Tibial artery (tissue), 4 donors: ENCODE measurements around the gene PPP1R9B.

ENCODE experiments used
- DNase-seq, 2 donors: peaks; one replicate each; pipeline ENCODE4 v3.0.0-alpha.2; 2019
- H3K27ac ChIP-seq, 2 donors: fragments of 200-600 bp; sonication (generic) in 1 of 2; 1 replicate in 1 of 2; 2 replicates in 1 of 2; pipeline ENCODE4 v1.5.1; 2018 to 2019; ENCODE audit warnings: mild to moderate bottlenecking in 1 of 2
- H3K27me3 ChIP-seq, 2 donors: fragments of 200-600 bp; sonication (generic) in 1 of 2; one replicate each; pipeline versions ENCODE4 v1.5.1 to v1.6.0; 2016 to 2019
- H3K36me3 ChIP-seq, 3 donors: fragments of 200-600 bp; sonication (generic) in 2 of 3; one replicate each; pipeline ENCODE4 v1.5.1; 2016 to 2019; ENCODE audit warnings: mild to moderate bottlenecking in 2 of 3
- H3K4me1 ChIP-seq, 4 donors: fragments of 200-600 bp; sonication (generic) in 2 of 4; 1 replicate in 3 of 4; 2 replicates in 1 of 4; pipeline ENCODE4 v1.5.1; 2016 to 2019
- H3K4me3 ChIP-seq, 2 donors: fragments of 200-600 bp; sonication (generic) in 1 of 2; 1 replicate in 1 of 2; 2 replicates in 1 of 2; pipeline ENCODE4 v1.5.1; 2018 to 2019; ENCODE audit warnings: mild to moderate bottlenecking in 2 of 2
- H3K9me3 ChIP-seq, 3 donors: fragments of 200-600 bp; sonication (generic) in 1 of 3; one replicate each; pipeline ENCODE4 v1.5.1; 2016 to 2019
- intact Hi-C: fragments of 100-400 bp; cut with DNase I; formaldehyde crosslinking; loops from one replicate; pipeline ENCODE4 v1.15.0; 2023; ENCODE audit warnings: low total_unique reads
- TF ChIP-seq, protein P1 (sequence below), 2 experiments: fragments of 200-600 bp in 1 of 2; fragments of 450-650 bp in 1 of 2; IDR thresholded peaks; one replicate each; pipeline ENCODE4 v1.5.1; 2017 to 2019; ENCODE audit warnings: antibody characterized with exemption in 2 of 2, mild to moderate bottlenecking in 1 of 2, moderate library complexity in 1 of 2

The PPP1R9B gene

DNA sequence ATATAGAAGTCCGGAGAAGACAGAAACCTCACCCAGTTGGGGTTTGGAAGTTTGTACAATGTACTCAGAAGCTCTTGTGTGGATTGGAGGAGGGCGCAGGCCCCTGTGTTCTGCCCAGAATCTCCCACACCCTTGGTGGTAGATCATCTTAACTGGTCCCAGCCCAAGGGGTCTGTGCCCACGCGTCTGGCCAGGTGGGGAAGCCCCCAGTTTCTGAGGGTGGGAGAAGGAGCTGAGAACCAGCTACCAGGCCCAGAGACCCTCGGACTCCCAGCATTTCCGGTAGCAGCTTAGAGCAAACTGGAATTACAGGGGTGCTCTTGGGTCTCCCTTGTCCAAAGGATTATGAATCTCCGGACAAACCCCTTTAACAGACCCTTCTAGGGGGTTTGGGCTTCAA is 2.3 kb upstream of the PPP1R9B start:
- no peaks in the 10 kb centered on the region for H3K36me3 ChIP-seq
- peak overlapping the region; percentile 74 to 84 for H3K4me3 ChIP-seq
- no peaks in the 10 kb centered on the region for H3K9me3 ChIP-seq
- peaks cover 0 to 66% (median 51%) of the 10 kb centered on the region in 4 donors for H3K4me1 ChIP-seq
- H3K27me3 ChIP-seq = no peaks in the 10 kb centered on the region
- TF ChIP-seq, protein P1, sequence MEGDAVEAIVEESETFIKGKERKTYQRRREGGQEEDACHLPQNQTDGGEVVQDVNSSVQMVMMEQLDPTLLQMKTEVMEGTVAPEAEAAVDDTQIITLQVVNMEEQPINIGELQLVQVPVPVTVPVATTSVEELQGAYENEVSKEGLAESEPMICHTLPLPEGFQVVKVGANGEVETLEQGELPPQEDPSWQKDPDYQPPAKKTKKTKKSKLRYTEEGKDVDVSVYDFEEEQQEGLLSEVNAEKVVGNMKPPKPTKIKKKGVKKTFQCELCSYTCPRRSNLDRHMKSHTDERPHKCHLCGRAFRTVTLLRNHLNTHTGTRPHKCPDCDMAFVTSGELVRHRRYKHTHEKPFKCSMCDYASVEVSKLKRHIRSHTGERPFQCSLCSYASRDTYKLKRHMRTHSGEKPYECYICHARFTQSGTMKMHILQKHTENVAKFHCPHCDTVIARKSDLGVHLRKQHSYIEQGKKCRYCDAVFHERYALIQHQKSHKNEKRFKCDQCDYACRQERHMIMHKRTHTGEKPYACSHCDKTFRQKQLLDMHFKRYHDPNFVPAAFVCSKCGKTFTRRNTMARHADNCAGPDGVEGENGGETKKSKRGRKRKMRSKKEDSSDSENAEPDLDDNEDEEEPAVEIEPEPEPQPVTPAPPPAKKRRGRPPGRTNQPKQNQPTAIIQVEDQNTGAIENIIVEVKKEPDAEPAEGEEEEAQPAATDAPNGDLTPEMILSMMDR (IDR thresholded peaks at IDR 0.05) = no peak
- H3K27ac ChIP-seq = peak overlapping the region; percentile 91 to 93
- no peak for DNase-seq
- intact Hi-C loops = no loop called here

DNA sequence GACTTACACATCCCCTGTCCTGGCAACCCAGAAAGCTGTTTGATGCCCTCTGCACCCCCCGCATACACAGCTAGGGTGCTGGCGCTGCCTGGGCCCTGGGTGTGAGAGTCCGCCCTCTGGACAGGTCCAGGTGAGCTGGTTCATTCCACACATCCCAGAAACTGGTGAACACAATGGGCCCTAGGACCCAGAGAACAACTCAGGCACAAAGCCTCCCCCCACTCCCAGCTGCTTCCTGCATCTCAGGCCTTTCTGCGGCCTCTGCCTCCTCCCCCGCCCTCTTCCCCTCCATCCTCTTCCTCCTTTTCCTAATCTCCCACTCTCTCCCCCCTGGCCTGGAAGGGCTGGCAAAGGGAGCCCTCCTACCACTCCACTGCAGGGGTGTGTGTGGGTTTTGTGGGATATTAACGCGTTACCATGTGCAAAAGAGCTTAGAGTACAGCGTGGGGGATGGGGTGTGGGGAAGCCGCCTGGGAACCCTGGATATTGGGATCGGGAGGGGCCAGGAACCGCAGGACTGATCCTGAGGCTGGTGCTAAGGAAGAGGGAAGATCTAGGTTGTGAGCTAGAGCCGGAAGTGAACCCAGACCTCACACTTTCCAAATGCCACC is 1.6 kb upstream of the PPP1R9B start:
- Histone ChIP-seq H3K27me3 (no peaks in the 10 kb centered on the region), H3K27ac (peak overlapping the region; percentile 91 to 93), H3K4me1 (peaks cover 0 to 73% (median 58%) of the 10 kb centered on the region in 4 donors), H3K36me3 (no peaks in the 10 kb centered on the region), H3K4me3 (peak overlapping the region; percentile 74 to 84), H3K9me3 (no peaks in the 10 kb centered on the region)
- intact Hi-C loops = no loop called here
- TF ChIP-seq, protein P1 (IDR thresholded peaks at IDR 0.05) = peak in 1 of 2 experiments; percentile 25
- DNase-seq = peak; percentile 89 to 92

DNA sequence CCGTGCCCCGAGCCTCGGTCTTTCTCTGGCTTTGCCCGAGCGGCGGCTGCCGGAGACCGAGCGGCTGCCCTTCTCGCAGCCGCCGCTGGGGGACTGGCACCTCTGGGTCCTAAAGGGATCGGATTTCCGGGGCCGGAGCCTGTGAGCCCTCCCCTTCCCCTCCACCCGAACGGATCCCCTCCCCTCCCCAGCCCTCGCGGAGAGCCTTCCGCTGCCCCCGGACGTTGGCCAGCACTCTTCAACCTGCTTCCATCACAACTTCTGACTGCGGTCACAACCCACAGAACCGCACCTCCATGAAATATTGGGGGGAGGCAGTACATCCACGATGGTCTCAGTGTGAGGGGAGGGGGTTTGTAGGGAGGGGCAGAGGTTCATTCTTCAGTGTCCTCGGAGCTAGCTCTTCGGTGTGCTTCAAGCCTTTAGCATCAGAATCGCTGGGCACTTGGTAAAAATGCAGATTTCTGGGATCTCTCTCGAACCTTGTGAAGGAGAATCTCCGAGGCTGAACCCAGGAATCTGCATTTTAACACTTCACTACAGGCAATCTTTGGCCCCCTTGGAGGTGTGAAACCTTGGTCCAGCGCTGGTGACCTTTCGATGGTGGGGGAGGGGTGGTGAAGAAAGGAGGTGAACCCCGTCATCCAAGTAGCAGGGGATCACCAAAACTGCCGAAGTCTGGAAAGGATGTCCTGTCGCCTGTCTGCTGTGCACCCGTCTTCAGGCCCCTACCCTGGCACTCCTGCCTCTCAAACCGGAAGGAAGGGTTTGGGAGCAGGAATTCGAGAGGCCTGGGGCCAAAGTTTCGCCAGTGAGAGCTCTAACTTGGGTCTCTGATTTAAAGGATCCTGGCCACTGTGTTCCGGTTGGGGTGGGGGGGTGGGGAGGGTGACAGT is 812 bp upstream of the PPP1R9B start:
- TF ChIP-seq, protein P1 (IDR thresholded peaks at IDR 0.05) = peak; percentile 67 to 81
- peaks cover 0 to 80% (median 64%) of the 10 kb centered on the region in 4 donors for H3K4me1 ChIP-seq
- H3K4me3 ChIP-seq = peak overlapping the region; percentile 74 to 84
- H3K9me3 ChIP-seq = no peaks in the 10 kb centered on the region
- peak; percentile 91 to 95 for DNase-seq
- peak overlapping the region; percentile 91 to 93 for H3K27ac ChIP-seq
- no peaks in the 10 kb centered on the region for H3K36me3 ChIP-seq
- no peaks in the 10 kb centered on the region for H3K27me3 ChIP-seq
- intact Hi-C loops = no loop called here

DNA sequence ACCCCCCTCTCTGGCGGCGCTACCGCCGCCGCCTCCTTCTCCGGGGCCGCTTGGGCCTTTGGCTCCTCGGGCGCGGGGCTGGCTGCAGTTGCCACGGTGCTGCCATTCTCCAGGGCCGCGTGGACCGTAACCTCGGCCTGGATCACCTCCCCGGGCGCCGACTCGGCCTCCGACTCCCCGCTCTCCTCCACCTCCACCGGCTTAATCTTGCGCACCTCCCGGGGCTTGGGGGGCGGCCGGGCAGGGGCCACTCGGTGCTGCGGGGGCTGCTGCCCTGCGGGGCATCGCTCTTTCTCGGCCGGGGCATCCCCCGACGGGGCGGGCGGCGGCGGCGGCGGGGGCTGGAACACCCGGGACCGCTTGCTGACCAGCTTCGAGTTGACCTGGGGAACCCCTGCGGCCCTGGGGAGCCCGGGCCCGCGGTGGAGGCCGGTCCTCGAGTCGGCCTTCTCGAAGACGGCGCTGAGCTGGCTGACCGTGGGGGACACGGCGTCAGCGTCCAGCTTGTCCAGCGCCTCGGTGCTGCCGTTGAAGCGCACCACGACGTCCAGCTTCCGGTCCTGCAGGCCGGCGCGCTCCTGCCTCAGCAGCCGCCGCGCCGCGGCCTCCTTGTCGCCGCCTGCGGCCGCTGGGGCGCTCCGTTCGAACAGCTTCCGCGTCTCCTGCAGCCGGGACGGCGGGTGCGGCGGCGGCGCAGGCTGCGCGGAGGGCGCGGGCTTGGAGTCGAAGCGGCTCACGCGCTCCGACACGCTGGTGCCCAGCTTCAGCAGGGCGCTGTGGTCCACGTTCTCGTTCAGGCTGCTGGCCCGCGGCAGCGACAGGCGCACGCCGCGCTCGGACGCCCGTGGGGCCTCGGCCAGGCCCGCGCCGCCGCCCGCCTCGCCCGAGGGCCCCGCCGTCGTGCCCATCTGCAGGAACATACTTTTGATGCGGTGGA is 792 bp downstream of the PPP1R9B start:
- TF ChIP-seq, protein P1 (IDR thresholded peaks at IDR 0.05) = peak in 1 of 2 experiments; percentile 16
- Histone ChIP-seq H3K4me3 (peak overlapping the region; percentile 74 to 84), H3K36me3 (peaks cover 4 to 14% (median 7%) of the 10 kb centered on the region in 3 donors), H3K4me1 (peaks cover 0 to 81% (median 62%) of the 10 kb centered on the region in 4 donors), H3K9me3 (no peaks in the 10 kb centered on the region), H3K27ac (peak overlapping the region; percentile 91 to 93), H3K27me3 (no peaks in the 10 kb centered on the region)
- peak in 1 of 2 donors; percentile 70 for DNase-seq
- intact Hi-C loops = no loop called here

DNA sequence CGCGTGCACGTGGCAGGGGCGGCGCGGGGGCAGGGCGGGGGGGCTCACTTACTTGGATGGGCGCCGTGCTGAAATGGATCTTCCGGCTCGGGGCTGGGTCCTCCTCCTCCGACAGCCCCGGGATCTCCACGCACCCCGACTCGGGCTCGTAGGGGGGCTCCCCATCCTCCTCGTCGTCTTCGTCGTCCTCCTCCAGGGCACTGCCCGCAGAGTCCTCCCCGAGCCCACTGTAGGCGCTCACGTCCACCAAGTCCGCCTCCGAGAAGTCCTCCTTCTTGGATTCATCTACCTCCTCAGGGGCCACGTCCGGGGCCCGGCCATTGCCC is 1.4 kb downstream of the PPP1R9B start:
- no peaks in the 10 kb centered on the region for H3K9me3 ChIP-seq
- intact Hi-C loops = no loop called here
- peak overlapping the region; percentile 91 to 93 for H3K27ac ChIP-seq
- H3K27me3 ChIP-seq = no peaks in the 10 kb centered on the region
- TF ChIP-seq, protein P1 (IDR thresholded peaks at IDR 0.05) = no peak
- peaks cover 10 to 21% (median 13%) of the 10 kb centered on the region in 3 donors for H3K36me3 ChIP-seq
- DNase-seq = no peak
- H3K4me3 ChIP-seq = peak overlapping the region; percentile 74 to 84
- H3K4me1 ChIP-seq = peaks cover 0 to 79% (median 56%) of the 10 kb centered on the region in 4 donors
